ENCODE results near the gene EVA1B. TPM values are rescaled to one million over a fixed set of nuclear protein-coding genes. Genes with fewer than 3 reads are reported as not detected.

EVA1B gene
- polyA plus RNA-seq, 1 donor (not counting 4 experiments of a cell fraction or from before 2014, with no cell fraction given), result 2.4 TPM

- TF ChIP-seq CTCF (optimal IDR thresholded peaks at IDR 0.05 in 1 of 3, IDR thresholded peaks at IDR 0.05 in 1 of 3, conservative IDR thresholded peaks at IDR 0.05 in 1 of 3; ENCODE audit: extremely low read depth in 1 of 3, insufficient read depth in 2 of 3, low read length in 3 of 3) (no peak), EZH2 (IDR thresholded peaks at IDR 0.05; ENCODE audit: low read length) (no peak)
- H3K27me3 ChIP-seq (ENCODE audit: control insufficient read depth, extremely low read depth, insufficient read depth, low read length), result no peaks in the 10 kb centered on the region
- no peaks in the 10 kb centered on the region for H3K79me2 ChIP-seq (ENCODE audit: control insufficient read depth, insufficient read depth, low read length)
- H3K4me1 ChIP-seq (ENCODE audit: control insufficient read depth, extremely low read depth, insufficient read depth, low read length), result no peaks in the 10 kb centered on the region
- FAIRE-seq, result no peak
- dilution Hi-C loops (cut with MboI; ENCODE audit: extremely low pct_ligation_motif_present, low sequenced_read_pairs), result no loop called here
- H3K4me3 ChIP-seq (ENCODE audit: control insufficient read depth in 2 of 3, extremely low read depth in 1 of 3, insufficient read depth in 2 of 3, low read depth in 1 of 3, low read length in 3 of 3), result no peak overlapping the region
- no peak overlapping the region for H2AFZ ChIP-seq (ENCODE audit: control insufficient read depth, low read length)
- no peaks in the 10 kb centered on the region for H3K9me1 ChIP-seq (ENCODE audit: control insufficient read depth, extremely low read depth, insufficient read depth, low read length)
- no peak overlapping the region for H3K27ac ChIP-seq (ENCODE audit: control insufficient read depth, insufficient read depth, low read length)
- no peak overlapping the region for H3K4me2 ChIP-seq (ENCODE audit: control insufficient read depth, extremely low read depth, insufficient read depth, low read depth, low read length)
- DNase-seq (ENCODE audit: low read depth, low spot score), result no peak
- no peak overlapping the region for H3K9ac ChIP-seq (ENCODE audit: control insufficient read depth, extremely low read depth, insufficient read depth, low read length)
- H3K36me3 ChIP-seq (ENCODE audit: control insufficient read depth in 2 of 2, extremely low read depth in 1 of 2, insufficient read depth in 2 of 2, low read length in 2 of 2), result peaks cover 4 to 6% of the 10 kb centered on the region in 2 experiments
- H3K9me3 ChIP-seq (ENCODE audit: control insufficient read depth, low read depth, low read length), result no peaks in the 10 kb centered on the region
- no peaks in the 10 kb centered on the region for H4K20me1 ChIP-seq (ENCODE audit: control insufficient read depth, extremely low read depth, insufficient read depth, low read length)
Observed at GRCh38 chr1:36320291-36320761, 3.1 kb downstream of the EVA1B start.

GRCh38 chr1:36309397-36309796, 14.0 kb downstream of the EVA1B start:
- TF ChIP-seq CTCF (optimal IDR thresholded peaks at IDR 0.05 in 1 of 3, IDR thresholded peaks at IDR 0.05 in 1 of 3, conservative IDR thresholded peaks at IDR 0.05 in 1 of 3; ENCODE audit: extremely low read depth in 1 of 3, insufficient read depth in 2 of 3, low read length in 3 of 3) (no peak), EZH2 (IDR thresholded peaks at IDR 0.05; ENCODE audit: low read length) (no peak)
- Histone ChIP-seq H3K27me3 (ENCODE audit: control insufficient read depth, extremely low read depth, insufficient read depth, low read length) (no peaks in the 10 kb centered on the region), H3K79me2 (ENCODE audit: control insufficient read depth, insufficient read depth, low read length) (peaks cover 8% of the 10 kb centered on the region), H3K9me1 (ENCODE audit: control insufficient read depth, extremely low read depth, insufficient read depth, low read length) (no peaks in the 10 kb centered on the region), H3K4me3 (ENCODE audit: control insufficient read depth in 2 of 3, extremely low read depth in 1 of 3, insufficient read depth in 2 of 3, low read depth in 1 of 3, low read length in 3 of 3) (no peak overlapping the region), H3K27ac (ENCODE audit: control insufficient read depth, insufficient read depth, low read length) (no peak overlapping the region), H3K4me2 (ENCODE audit: control insufficient read depth, extremely low read depth, insufficient read depth, low read depth, low read length) (no peak overlapping the region), H3K9me3 (ENCODE audit: control insufficient read depth, low read depth, low read length) (no peaks in the 10 kb centered on the region), H4K20me1 (ENCODE audit: control insufficient read depth, extremely low read depth, insufficient read depth, low read length) (no peaks in the 10 kb centered on the region), H3K4me1 (ENCODE audit: control insufficient read depth, extremely low read depth, insufficient read depth, low read length) (peaks cover 21% of the 10 kb centered on the region), H3K36me3 (ENCODE audit: control insufficient read depth in 2 of 2, extremely low read depth in 1 of 2, insufficient read depth in 2 of 2, low read length in 2 of 2) (peaks cover 10 to 11% of the 10 kb centered on the region in 2 experiments), H2AFZ (ENCODE audit: control insufficient read depth, low read length) (no peak overlapping the region), H3K9ac (ENCODE audit: control insufficient read depth, extremely low read depth, insufficient read depth, low read length) (no peak overlapping the region)
- FAIRE-seq (no peak), DNase-seq (ENCODE audit: low read depth, low spot score) (no peak)
- dilution Hi-C loops (cut with MboI; ENCODE audit: extremely low pct_ligation_motif_present, low sequenced_read_pairs), result no loop called here
